ENCODE data around the gene C1orf21. TPM values are rescaled to one million over a fixed set of nuclear protein-coding genes. Genes with fewer than 3 reads are reported as not detected.

Gene C1orf21
- total and polyA plus RNA-seq, 2 donors (not counting 3 experiments of a cell fraction or from before 2014, with no cell fraction given): 0.79 to 8.5 TPM

DNA sequence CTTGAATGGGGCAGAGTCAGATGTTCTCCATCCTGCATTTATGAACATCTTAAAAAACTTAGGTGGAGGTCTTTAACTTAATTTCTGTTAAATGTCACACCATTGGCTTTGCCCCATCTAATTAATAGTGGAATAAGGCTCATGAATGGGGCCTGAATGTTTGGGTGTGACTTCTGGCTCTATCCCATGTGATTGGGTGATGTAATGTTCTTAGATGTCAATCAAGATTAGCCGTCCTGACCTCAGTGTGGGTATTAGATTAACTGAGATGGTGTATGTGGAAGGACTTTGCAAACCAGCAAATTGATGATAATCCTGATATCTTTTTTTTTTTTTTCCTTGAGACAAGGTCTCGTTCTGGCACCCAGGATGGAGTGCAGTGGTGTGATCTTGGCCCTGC lies 38.1 kb downstream of the C1orf21 start:
- intact Hi-C loops (cut with micrococcal nuclease) (no loop called here), dilution Hi-C loops (cut with MboI; ENCODE audit: extremely low pct_ligation_motif_present, low sequenced_read_pairs) (no loop called here)
- no peak overlapping the region for H2AFZ ChIP-seq (ENCODE audit: low read depth, low read length)
- H3K4me1 ChIP-seq (ENCODE audit: control insufficient read depth, extremely low read depth, insufficient read depth, low read length): no peaks in the 10 kb centered on the region
- POLR2A ChIA-PET: no interaction called here
- DNase-seq (ENCODE audit: low read depth, low spot score): no peak
- FAIRE-seq: no peak
- no peaks in the 10 kb centered on the region for H3K9me3 ChIP-seq (replicated peaks; ENCODE audit: control insufficient read depth, insufficient read depth, low read length)
- CTCF ChIA-PET: no interaction called here
- H4K20me1 ChIP-seq (replicated peaks; ENCODE audit: control insufficient read depth, extremely low read depth, insufficient read depth, low read length): no peaks in the 10 kb centered on the region
- no peak overlapping the region for H3K27ac ChIP-seq (ENCODE audit: insufficient read depth, low read depth, low read length)
- H3K27me3 ChIP-seq (ENCODE audit: control insufficient read depth in 2 of 2, insufficient read depth in 2 of 2, low read length in 2 of 2): no peaks in the 10 kb centered on the region
- H3K9me1 ChIP-seq (replicated peaks; ENCODE audit: control insufficient read depth, extremely low read depth, insufficient read depth, low read length): no peaks in the 10 kb centered on the region
- no peak overlapping the region for H3K9ac ChIP-seq (replicated peaks; ENCODE audit: extremely low read depth, insufficient read depth, low read length)
- no peak overlapping the region for H3K4me3 ChIP-seq (replicated peaks in 1 of 3; ENCODE audit: insufficient read depth in 1 of 3, low read depth in 1 of 3, low read length in 3 of 3)
- no peaks in the 10 kb centered on the region for H3K36me3 ChIP-seq (ENCODE audit: control insufficient read depth in 2 of 2, extremely low read depth in 1 of 2, insufficient read depth in 2 of 2, low read length in 2 of 2)
- TF ChIP-seq JUN (IDR thresholded peaks at IDR 0.05; ENCODE audit: borderline replicate concordance, insufficient read depth, insufficient read length, low read depth) (no peak), POLR2AphosphoS5 (IDR thresholded peaks at IDR 0.05; ENCODE audit: insufficient read depth, low read depth, low read length) (no peak), FOS (IDR thresholded peaks at IDR 0.05; ENCODE audit: borderline replicate concordance, insufficient read depth, low read length) (no peak), MYC (IDR thresholded peaks at IDR 0.05; ENCODE audit: low read depth, low read length) (no peak), GATA2 (IDR thresholded peaks at IDR 0.05; ENCODE audit: insufficient read depth, insufficient read length, low read depth, low read length) (no peak), POLR2A (IDR thresholded peaks at IDR 0.05; ENCODE audit: low read depth, low read length) (no peak), EZH2 (IDR thresholded peaks at IDR 0.05; ENCODE audit: borderline replicate concordance, low read depth, low read length, severe bottlenecking) (no peak)
- TF ChIP-seq, protein P1, sequence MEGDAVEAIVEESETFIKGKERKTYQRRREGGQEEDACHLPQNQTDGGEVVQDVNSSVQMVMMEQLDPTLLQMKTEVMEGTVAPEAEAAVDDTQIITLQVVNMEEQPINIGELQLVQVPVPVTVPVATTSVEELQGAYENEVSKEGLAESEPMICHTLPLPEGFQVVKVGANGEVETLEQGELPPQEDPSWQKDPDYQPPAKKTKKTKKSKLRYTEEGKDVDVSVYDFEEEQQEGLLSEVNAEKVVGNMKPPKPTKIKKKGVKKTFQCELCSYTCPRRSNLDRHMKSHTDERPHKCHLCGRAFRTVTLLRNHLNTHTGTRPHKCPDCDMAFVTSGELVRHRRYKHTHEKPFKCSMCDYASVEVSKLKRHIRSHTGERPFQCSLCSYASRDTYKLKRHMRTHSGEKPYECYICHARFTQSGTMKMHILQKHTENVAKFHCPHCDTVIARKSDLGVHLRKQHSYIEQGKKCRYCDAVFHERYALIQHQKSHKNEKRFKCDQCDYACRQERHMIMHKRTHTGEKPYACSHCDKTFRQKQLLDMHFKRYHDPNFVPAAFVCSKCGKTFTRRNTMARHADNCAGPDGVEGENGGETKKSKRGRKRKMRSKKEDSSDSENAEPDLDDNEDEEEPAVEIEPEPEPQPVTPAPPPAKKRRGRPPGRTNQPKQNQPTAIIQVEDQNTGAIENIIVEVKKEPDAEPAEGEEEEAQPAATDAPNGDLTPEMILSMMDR (IDR thresholded peaks at IDR 0.05; ENCODE audit: extremely low read depth in 1 of 2, insufficient read depth in 1 of 2, low read depth in 1 of 2, low read length in 2 of 2): no peak
- TF ChIP-seq, protein P2, sequence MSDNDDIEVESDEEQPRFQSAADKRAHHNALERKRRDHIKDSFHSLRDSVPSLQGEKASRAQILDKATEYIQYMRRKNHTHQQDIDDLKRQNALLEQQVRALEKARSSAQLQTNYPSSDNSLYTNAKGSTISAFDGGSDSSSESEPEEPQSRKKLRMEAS (IDR thresholded peaks at IDR 0.05; ENCODE audit: insufficient read depth, insufficient read length): no peak
- H3K4me2 ChIP-seq (ENCODE audit: insufficient read depth, low read length): no peak overlapping the region
- no peaks in the 10 kb centered on the region for H3K79me2 ChIP-seq (ENCODE audit: control insufficient read depth, insufficient read depth, low read length)
- BruUV-seq (replicated peaks): no TSS peak
